Hepatic stellate cell (primary cell): ENCODE data around the gene TSPAN12.
A peak's percentile ranks its signal among the peaks of the same experiment; 100 is the strongest.
"Not testable (repeated sequence)": the region's sequence is repeated elsewhere in the genome, so short reads cannot be mapped to it uniquely, and the experiment has no call there.

Source experiments
- DNase-seq: peaks from one replicate; pipeline ENCODE4 v3.0.0; 2011; ENCODE audit warnings: low spot score

The TSPAN12 gene, protein sequence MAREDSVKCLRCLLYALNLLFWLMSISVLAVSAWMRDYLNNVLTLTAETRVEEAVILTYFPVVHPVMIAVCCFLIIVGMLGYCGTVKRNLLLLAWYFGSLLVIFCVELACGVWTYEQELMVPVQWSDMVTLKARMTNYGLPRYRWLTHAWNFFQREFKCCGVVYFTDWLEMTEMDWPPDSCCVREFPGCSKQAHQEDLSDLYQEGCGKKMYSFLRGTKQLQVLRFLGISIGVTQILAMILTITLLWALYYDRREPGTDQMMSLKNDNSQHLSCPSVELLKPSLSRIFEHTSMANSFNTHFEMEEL

DNA sequence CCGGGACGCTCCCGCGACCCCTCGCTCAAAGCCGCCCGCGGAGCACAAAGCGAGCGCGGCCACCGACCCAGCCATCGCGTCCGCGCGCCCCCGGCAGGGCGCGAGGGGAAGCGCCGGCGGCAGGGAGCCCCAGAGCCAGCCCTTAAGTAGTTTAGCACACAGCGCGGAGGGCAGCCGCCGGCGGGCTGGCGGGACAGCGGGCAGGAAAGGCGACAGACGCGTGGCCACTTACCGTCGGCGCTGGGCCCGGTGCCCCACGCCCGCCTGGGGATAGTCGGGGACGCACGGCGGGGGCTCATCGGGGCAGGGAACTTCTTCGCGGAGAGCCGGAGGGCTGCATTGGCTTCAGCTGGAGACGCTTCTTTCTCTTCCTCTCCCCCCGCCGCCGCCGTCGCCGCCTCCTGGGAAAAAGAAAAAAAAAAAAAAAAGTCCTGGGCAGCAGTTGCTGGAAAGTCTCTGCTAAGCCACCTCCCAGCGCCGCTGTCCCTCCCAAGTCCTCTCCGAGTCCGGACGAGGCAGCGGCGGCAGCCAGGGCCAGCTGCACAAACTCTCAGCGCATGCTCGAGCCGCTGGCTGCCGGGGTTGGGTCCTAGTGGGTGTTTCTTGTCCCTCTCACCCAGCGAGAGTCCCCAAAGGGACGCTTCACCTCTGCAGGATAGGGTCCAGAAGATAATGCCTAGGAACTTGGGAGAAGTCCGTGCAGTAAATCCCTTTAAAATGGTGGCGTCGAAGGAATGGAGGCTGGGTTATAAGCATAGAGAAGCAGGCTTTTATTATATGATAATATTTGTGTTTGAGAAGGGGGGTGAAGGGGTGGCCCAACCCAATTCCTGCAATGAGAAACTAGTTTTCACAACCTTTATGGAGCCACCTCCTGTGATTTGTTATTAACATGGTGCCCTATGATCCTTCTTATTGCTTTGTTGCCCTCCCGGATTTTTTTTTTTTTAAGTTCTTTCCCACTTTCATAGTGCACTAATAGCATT is at the start of gene TSPAN12:
TSS of gene TSPAN12 (minus strand) at position 557 of the 986 bp plus-strand sequence. CDS start 1,381 bp downstream, outside the sequence.
- DNase-seq, result peak; percentile 80

DNA sequence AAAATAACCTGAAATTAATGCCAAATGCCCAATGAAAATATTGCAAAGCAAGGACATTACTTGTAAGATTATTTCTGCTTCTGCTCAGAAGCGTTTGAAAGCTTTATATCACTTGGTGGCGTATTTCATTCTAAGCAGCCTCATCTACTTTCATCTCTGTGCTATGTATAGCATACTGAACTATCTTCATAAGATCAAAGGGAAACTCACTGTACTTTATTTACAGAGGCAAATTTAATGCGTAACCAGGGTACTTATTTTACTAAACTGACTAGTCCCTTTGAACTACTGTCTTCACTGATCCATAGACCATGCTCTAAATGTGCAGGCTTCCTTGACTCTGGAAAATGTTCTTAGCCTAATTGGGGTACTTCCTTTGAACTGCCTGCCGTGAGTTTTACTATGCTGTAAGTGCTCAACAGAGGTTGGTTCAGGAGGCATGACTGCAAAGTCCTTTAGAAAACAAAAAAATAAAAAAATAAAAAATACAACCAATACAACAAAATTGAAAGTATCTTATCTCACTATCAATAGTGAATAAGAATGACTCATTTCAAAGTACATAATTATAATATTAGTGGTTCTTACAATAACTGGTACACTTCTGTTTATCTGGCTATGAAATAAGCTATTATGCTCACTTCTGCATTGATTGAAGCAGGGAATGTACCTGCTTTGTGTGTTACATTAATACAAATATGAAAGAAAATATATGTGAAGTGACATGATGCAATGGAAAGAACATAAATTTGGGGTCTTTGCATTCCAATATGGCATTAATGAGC is 41.0 kb upstream of the TSPAN12 start:
- no peak for DNase-seq

GRCh38 chr7:120895253-120895652 is 37.3 kb upstream of the TSPAN12 start:
- not testable (repeated sequence) for DNase-seq

- not testable (repeated sequence) for DNase-seq
Measured at GRCh38 chr7:120885602-120886001, 27.7 kb upstream of the TSPAN12 start.

GRCh38 chr7:120877701-120878100 is 19.8 kb upstream of the TSPAN12 start:
- no peak for DNase-seq

GRCh38 chr7:120876922-120877321 is 19.0 kb upstream of the TSPAN12 start:
- no peak for DNase-seq

- DNase-seq, result no peak
Measured at GRCh38 chr7:120874722-120875121, 16.8 kb upstream of the TSPAN12 start.

DNA sequence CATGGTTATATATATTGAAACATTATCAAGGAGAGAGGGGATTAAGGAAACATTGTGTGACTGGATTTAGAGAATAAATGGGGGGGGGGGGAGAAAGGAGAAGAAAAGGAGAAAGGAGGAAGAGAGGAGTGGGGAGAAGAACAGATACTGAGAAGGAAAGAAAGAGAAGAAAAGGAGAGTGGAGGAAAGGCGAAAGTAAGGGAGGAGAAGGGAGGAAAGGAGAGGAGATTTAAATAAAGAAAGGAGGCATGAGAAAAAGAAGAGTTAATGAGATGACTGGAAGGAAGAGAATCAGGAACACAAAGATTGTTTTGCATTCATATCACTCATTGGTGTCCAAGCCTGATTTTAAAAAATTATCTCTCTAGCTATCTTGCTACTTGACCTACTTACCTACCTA is 16.1 kb upstream of the TSPAN12 start:
- DNase-seq, result no peak

GRCh38 chr7:120873401-120873800 is 15.5 kb upstream of the TSPAN12 start:
- no peak for DNase-seq

- DNase-seq, result no peak
Measured at GRCh38 chr7:120869700-120870099, 11.8 kb upstream of the TSPAN12 start.

DNA sequence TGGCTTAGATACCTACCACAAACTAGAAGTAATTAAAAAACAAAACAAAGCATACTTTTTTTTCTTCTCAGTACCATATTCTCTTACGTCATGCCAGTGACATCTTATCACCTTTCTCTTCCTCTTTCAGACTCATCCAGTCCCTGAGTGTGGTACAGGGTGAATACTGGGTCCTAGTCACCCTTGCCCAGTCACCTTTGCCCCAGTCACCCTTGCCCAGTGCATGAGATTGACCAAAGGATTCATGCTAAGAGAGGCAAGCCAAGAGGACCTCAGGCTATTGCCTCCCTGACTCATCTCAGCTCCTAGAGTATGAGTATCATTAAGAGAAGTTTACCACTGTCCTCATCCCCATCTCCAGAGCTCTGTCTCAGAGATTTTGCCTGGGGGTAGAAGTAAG is 10.0 kb upstream of the TSPAN12 start:
- no peak for DNase-seq

- no peak for DNase-seq
Measured at GRCh38 chr7:120865191-120865981, 7.4 kb upstream of the TSPAN12 start.

DNA sequence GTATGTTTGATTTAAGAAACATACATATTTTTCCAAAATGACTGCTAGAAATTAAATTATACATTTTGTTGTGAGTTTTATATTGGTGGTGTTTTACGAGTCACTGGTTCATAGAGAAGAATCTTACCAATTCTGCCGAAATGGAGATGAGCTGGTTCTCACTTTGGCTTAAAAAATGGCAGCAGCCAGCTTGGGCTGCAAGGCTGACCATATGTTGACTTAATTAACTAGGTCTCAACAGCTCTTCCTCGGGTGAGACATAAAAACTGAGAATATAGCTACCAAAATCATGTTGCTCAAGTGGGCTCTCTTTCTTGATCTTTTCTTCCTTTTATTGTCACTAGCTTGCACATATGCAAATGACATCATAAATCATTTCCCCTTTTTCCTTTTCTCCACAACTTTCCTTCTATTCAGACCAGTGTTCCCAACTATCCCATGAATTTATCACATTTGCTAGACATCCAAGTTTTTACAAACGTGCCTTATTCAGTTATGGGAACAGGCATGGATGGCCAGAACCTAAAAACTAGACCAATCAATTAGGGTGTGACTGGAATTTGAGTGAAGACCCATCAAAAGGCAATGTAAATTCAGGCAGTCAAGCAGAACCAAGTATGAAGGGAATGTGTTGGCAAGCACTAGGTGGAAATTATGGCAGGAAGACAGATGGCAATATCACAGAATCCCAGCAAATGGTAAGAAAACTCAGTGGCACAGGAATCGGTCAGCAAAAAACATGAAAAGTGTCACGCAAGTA is 6.4 kb upstream of the TSPAN12 start:
- DNase-seq, result no peak

GRCh38 chr7:120862987-120863590 is 5.1 kb upstream of the TSPAN12 start:
- DNase-seq, result no peak

GRCh38 chr7:120860156-120860555 is 2.2 kb upstream of the TSPAN12 start:
- DNase-seq, result no peak

DNA sequence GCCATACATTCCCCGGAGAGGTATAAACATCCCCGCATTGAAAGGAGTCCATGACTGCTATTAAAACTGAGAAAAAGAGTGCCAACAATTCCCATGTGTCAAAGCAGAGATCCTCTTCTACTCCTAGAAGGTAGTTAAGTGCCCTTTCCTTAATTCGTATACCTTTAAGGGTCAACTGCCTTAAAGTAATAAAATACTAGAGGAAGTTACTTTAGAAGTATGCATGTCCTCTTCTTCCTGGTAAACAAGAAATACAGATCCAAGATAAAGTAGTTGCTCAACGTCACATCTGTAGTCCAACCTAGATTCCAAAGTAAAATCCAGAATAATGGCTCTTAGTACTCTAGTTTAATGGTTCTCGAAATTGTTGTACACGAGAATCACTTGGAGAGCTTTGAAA is 1.5 kb upstream of the TSPAN12 start:
- no peak for DNase-seq

- DNase-seq, result peak; percentile 25
Measured at GRCh38 chr7:120856621-120857352, 1.2 kb downstream of the TSPAN12 start.

DNA sequence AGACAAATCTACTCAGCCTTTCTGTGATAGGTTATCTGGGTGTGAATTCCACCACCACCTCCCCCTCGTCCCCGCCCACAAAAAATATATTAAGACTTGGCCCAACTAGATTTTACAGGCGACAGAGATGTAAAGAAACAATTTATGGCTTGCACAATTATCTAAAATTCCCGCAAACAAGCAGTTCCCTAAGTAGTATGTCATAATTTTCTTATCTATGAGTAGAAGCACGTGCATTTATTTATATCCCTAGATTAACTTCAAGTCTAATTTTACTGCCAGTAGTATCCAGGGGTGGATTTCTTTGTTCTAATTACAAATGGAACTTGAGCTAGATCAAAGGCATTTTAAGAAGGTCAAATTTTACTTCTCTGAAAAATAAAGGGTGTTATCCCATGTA is 1.7 kb downstream of the TSPAN12 start:
- no peak for DNase-seq

GRCh38 chr7:120852700-120853099 is 5.2 kb downstream of the TSPAN12 start:
- DNase-seq, result no peak

GRCh38 chr7:120843109-120843508 is 14.8 kb downstream of the TSPAN12 start:
- DNase-seq, result no peak
